ENCODE data around the gene DNER.

- TF ChIP-seq CTCF (conservative IDR thresholded peaks at IDR 0.05; ENCODE audit: low read length) (no peak), EZH2phosphoT487 (IDR thresholded peaks at IDR 0.05; ENCODE audit: borderline replicate concordance) (no peak)
Measured at GRCh38 chr2:229713371-229714079, 830 bp downstream of the DNER start.

Measured in Loucy (cell line).